Measurements from ENCODE around the gene TAF5L. TPM values are rescaled to one million over a fixed set of nuclear protein-coding genes. Genes with fewer than 3 reads are reported as not detected.

The TAF5L gene
- total and polyA plus RNA-seq, 2 experiments from 2014 or later, result 5.6 to 17.6 TPM

DNA sequence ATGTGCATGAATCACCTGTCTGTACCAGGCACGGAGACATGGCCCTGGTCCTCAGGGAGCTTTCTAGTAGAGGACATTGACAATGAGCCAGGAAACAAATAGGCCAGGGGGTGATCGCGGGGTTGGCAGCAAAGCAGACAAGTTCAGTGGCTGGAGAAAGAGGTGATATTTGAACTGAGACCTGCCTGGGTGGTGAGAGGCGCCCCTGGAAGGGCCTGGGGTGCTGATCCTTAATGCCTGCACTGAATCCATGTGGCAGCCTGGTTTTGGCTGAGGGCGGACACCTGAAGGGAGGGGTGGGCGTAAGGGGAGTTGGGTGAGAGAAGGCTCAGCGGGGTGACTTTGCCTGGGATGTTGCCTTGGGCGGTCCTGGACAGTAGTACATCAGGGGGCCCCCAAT, 36.0 kb upstream of the TAF5L start:
- Histone ChIP-seq H3K4me3 (no peak overlapping the region), H3K27ac (ENCODE audit: low read depth) (no peak overlapping the region), H3K27me3 (ENCODE audit: insufficient read depth) (no peaks in the 10 kb centered on the region), H3K36me3 (ENCODE audit: insufficient read depth) (peaks cover 23% of the 10 kb centered on the region), H2AFZ (no peak overlapping the region), H3K4me2 (no peak overlapping the region), H3F3A (replicated peaks; ENCODE audit: low read depth) (no peaks in the 10 kb centered on the region; the same call in 1 of the 2 replicates), H4K20me1 (replicated peaks; ENCODE audit: insufficient read depth) (0 out of 2 replicates have a peak, but pooled peaks cover 15% of the 10 kb centered on the region), H3K79me2 (replicated peaks; ENCODE audit: insufficient read depth) (no peaks in the 10 kb centered on the region), H3K9me2 (ENCODE audit: insufficient read depth) (no peaks in the 10 kb centered on the region), H3K4me1 (ENCODE audit: insufficient read depth) (no peaks in the 10 kb centered on the region)
- no peak for DNase-seq (ENCODE audit: low spot score)
- H3K4me1 Mint-ChIP-seq, result peaks cover 7% of the 10 kb centered on the region
- TF ChIP-seq STAT1 (IDR thresholded peaks at IDR 0.05; ENCODE audit: unreplicated experiment), result no peak
- TF ChIP-seq, protein P1, sequence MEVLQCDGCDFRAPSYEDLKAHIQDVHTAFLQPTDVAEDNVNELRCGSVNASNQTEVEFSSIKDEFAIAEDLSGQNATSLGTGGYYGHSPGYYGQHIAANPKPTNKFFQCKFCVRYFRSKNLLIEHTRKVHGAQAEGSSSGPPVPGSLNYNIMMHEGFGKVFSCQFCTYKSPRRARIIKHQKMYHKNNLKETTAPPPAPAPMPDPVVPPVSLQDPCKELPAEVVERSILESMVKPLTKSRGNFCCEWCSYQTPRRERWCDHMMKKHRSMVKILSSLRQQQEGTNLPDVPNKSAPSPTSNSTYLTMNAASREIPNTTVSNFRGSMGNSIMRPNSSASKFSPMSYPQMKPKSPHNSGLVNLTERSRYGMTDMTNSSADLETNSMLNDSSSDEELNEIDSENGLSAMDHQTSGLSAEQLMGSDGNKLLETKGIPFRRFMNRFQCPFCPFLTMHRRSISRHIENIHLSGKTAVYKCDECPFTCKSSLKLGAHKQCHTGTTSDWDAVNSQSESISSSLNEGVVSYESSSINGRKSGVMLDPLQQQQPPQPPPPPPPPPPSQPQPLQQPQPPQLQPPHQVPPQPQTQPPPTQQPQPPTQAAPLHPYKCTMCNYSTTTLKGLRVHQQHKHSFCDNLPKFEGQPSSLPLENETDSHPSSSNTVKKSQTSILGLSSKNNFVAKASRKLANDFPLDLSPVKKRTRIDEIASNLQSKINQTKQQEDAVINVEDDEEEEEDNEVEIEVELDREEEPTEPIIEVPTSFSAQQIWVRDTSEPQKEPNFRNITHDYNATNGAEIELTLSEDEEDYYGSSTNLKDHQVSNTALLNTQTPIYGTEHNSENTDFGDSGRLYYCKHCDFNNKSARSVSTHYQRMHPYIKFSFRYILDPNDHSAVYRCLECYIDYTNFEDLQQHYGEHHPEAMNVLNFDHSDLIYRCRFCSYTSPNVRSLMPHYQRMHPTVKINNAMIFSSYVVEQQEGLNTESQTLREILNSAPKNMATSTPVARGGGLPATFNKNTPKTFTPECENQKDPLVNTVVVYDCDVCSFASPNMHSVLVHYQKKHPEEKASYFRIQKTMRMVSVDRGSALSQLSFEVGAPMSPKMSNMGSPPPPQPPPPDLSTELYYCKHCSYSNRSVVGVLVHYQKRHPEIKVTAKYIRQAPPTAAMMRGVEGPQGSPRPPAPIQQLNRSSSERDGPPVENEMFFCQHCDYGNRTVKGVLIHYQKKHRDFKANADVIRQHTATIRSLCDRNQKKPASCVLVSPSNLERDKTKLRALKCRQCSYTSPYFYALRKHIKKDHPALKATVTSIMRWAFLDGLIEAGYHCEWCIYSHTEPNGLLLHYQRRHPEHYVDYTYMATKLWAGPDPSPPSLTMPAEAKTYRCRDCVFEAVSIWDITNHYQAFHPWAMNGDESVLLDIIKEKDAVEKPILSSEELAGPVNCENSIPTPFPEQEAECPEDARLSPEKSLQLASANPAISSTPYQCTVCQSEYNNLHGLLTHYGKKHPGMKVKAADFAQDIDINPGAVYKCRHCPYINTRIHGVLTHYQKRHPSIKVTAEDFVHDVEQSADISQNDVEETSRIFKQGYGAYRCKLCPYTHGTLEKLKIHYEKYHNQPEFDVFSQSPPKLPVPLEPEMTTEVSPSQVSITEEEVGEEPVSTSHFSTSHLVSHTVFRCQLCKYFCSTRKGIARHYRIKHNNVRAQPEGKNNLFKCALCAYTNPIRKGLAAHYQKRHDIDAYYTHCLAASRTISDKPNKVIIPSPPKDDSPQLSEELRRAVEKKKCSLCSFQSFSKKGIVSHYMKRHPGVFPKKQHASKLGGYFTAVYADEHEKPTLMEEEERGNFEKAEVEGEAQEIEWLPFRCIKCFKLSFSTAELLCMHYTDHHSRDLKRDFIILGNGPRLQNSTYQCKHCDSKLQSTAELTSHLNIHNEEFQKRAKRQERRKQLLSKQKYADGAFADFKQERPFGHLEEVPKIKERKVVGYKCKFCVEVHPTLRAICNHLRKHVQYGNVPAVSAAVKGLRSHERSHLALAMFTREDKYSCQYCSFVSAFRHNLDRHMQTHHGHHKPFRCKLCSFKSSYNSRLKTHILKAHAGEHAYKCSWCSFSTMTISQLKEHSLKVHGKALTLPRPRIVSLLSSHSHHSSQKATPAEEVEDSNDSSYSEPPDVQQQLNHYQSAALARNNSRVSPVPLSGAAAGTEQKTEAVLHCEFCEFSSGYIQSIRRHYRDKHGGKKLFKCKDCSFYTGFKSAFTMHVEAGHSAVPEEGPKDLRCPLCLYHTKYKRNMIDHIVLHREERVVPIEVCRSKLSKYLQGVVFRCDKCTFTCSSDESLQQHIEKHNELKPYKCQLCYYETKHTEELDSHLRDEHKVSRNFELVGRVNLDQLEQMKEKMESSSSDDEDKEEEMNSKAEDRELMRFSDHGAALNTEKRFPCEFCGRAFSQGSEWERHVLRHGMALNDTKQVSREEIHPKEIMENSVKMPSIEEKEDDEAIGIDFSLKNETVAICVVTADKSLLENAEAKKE (CRISPR knock-in tag; IDR thresholded peaks at IDR 0.05), result no peak
- TF ChIP-seq ZNF114 (CRISPR knock-in tag; IDR thresholded peaks at IDR 0.05), result no peak
- H3K4me3 Mint-ChIP-seq, result no peak overlapping the region
- H3K27me3 Mint-ChIP-seq (ENCODE audit: insufficient read depth, low read depth, poor library complexity), result peaks cover 6% of the 10 kb centered on the region
- H3K27ac Mint-ChIP-seq, result no peak overlapping the region
- peaks cover 40% of the 10 kb centered on the region; the same call in 2 of the 3 replicates for H3K36me3 Mint-ChIP-seq (ENCODE audit: low read depth)
- H3K9me3 Mint-ChIP-seq, result no peaks in the 10 kb centered on the region
- ATAC-seq, result no peak

- Histone ChIP-seq H3K9me2 (ENCODE audit: insufficient read depth) (no peaks in the 10 kb centered on the region), H3K27ac (ENCODE audit: low read depth) (peak overlapping the region; percentile 53), H3K4me2 (no peak overlapping the region), H3K4me1 (ENCODE audit: insufficient read depth) (no peaks in the 10 kb centered on the region), H3K36me3 (ENCODE audit: insufficient read depth) (peaks cover 30% of the 10 kb centered on the region), H3F3A (replicated peaks; ENCODE audit: low read depth) (no peaks in the 10 kb centered on the region; the same call in 1 of the 2 replicates), H4K20me1 (replicated peaks; ENCODE audit: insufficient read depth) (0 out of 2 replicates have a peak, but pooled peaks cover 18% of the 10 kb centered on the region), H3K4me3 (no peak overlapping the region), H3K27me3 (ENCODE audit: insufficient read depth) (no peaks in the 10 kb centered on the region), H2AFZ (no peak overlapping the region), H3K79me2 (replicated peaks; ENCODE audit: insufficient read depth) (no peaks in the 10 kb centered on the region; the same call in 1 of the 2 replicates)
- DNase-seq (ENCODE audit: low spot score) (peak; percentile 91), ATAC-seq (peak; percentile 98)
- peak overlapping the region; percentile 72; the same call in 1 of the 2 replicates for H3K27ac Mint-ChIP-seq
- no peak overlapping the region for H3K4me3 Mint-ChIP-seq
- H3K9me3 Mint-ChIP-seq, result no peaks in the 10 kb centered on the region
- peaks cover 7% of the 10 kb centered on the region for H3K4me1 Mint-ChIP-seq
- H3K36me3 Mint-ChIP-seq (ENCODE audit: low read depth), result peaks cover 45% of the 10 kb centered on the region; the same call in 2 of the 3 replicates
- H3K27me3 Mint-ChIP-seq (ENCODE audit: insufficient read depth, low read depth, poor library complexity), result peaks cover 6% of the 10 kb centered on the region
- no peak for TF ChIP-seq NANOG (IDR thresholded peaks at IDR 0.05; ENCODE audit: borderline replicate concordance)
- TF ChIP-seq, protein P1 (CRISPR knock-in tag; IDR thresholded peaks at IDR 0.05), result peak; percentile 43; the same call in 1 of the 2 replicates
These were observed 35.3 kb upstream of the TAF5L start for GRCh38 chr1:229661022-229661877.

All from GM23338 (cell line).